GM10847 (cell line): ENCODE data around the gene SRRM3.

Experiments used
- POLR2A ChIP-seq: IDR thresholded peaks from 2 replicates; pipeline ENCODE4 v1.6.1; 2011; ENCODE audit not compliant: insufficient read length; ENCODE audit errors: extremely low read depth

Gene SRRM3

DNA sequence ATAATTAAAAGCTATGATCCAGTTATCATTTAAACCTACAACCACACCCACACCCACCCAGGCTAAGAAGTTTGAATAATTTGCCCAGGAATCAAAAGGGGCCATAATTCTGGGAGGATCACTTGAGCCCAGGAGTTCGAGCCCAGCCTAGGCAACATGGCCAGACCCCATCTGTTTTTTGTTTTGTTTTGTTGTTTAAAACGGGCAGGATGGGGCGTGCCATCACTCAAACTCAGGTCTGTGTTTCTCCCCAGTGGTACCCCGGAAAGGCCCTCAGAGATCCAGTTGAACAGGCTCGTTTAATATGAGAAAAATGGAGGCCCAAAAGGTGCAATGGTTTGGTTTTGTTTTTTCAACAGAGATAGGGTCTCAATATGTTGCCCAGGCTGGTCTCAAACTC is 124.1 kb downstream of the SRRM3 start:
- no peak for TF ChIP-seq POLR2A

DNA sequence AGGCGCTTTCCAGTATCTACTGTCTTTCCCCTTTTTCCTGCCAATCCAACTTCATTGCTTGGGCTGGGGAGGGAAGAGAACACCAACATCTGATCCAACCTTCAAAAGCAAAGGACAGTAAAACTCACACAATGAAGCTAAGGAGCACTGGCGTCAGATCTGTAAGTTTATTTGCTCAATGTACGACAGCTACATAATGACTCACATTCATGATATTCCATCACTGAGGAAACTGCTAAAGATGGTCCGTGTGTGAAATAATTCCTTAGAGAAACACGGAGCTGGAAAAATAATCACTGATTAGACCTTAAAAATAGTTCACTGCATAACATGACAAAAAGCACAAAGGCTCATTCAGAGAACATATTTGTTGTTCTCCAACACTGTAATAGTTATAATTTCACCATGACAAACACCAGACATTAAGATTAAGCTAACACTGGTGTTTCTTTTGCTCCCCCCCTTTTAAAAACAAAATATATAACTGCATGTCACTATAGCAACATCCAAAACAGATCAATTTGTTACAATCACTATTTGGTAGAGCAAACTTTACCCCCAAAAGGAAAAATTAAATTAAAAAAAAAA is 125.0 kb downstream of the SRRM3 start:
- no peak for TF ChIP-seq POLR2A

DNA sequence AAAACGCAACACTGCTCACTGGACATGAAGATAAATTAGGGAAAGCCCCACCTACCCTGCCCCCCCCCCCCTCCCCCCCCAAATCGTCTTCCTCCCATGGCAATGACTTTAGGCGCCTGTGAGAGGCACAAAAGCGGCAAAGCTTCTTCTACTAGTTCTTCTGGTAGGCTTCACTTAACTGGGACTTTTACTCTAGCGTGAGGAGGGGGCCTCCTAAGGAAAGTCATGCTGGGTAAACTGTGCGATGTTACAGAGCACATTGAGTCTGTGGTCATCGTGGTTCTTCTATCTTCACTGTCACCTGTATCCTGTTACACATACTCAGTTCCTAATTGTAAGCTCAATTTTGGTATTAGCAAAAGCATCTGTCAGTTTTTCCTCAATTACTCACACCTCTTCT is 125.9 kb downstream of the SRRM3 start:
- no peak for TF ChIP-seq POLR2A

DNA sequence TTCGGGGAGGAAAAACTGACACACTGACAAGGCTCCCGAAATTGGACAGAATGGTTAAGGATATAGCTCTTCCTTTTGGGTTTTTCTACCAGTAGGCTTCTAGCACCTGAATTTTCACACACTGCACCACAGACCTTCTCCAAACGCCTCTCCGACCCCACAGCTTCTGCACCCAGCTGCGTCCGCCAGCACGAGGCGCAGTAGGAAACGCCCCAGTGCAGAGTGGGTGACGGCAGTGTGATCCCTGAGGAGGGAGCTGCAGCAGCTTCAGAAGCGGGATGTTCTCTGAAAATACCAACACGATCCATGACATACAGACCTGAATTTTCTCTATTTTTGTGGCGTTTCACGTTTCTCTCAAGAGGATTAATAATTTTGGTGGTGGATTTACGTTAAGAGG is 126.7 kb downstream of the SRRM3 start:
- TF ChIP-seq POLR2A: no peak

DNA sequence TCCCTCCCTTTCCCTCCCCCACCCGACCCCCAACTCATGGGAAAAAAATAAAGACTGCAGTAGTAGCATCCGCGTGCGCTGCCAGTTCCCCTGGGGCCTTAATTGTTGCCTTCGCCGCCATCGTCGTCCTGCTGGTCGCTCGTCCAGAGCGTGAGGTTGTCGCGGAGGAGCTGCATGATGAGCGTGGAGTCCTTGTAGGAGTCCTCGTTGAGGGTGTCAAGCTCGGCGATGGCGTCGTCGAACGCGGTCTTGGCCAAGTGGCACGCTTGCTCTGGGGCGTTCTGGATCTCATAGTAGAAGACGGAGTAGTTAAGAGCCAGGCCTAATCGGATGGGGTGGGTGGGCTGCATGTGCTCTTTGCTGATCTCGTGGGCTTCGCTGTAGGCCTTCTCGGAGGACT is 127.8 kb downstream of the SRRM3 start:
- TF ChIP-seq POLR2A: no peak

DNA sequence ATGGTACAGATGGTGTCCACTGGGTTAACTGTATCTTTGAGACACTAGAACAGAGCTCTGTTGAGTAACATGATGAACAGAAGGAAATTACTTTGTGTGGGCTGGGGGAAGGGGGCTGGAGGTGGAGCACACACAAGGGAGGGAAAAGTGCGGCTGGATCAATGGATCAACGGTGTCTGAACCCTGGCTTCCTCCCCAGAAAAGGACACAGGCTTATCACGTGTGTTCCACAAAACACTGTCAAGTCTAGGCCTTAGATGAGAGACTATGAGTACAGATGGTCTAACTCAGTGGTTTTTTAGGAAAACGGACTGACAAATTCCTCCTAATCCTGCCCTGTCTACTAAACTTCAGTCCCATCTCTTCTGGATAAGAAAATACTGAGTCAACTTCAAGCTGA is 128.6 kb downstream of the SRRM3 start:
- TF ChIP-seq POLR2A: no peak

DNA sequence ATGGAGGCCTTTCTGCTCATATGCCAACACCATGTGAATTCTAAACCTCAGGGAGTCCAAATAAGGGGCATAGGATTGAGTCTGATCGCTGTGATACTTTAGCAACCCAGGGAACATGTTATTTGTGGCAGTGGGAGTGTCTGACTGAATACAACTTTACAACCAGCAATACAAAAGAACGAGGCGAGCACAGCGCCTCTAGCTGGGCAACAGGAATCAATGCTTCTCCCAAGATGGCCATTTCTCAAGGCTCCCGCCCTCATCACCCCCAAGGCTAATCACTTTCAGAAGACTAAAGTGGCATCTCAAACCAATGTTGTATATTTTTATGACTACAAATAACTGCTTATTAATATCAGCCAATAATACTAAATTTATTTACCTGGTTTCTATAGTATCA is 129.0 kb downstream of the SRRM3 start:
- TF ChIP-seq POLR2A: no peak

DNA sequence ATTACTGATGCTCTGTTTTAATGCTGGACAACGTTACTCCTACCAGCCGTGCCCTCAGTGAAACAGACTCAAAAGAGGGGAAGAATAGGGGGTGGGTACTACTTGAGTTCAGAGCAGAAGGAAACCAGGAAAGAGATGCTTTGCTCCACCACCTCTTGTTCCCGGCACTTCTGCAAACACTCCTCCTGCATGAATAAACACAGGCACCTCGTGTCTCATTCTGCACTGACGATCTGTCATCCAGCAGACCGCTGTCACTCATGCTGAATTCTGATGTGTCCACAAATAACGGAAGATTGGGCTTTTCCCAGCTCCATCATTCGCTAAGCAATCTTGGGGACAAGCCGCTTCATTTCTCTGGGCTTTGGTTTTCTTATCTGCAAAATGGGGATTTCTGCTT is 130.4 kb downstream of the SRRM3 start:
- TF ChIP-seq POLR2A: no peak

DNA sequence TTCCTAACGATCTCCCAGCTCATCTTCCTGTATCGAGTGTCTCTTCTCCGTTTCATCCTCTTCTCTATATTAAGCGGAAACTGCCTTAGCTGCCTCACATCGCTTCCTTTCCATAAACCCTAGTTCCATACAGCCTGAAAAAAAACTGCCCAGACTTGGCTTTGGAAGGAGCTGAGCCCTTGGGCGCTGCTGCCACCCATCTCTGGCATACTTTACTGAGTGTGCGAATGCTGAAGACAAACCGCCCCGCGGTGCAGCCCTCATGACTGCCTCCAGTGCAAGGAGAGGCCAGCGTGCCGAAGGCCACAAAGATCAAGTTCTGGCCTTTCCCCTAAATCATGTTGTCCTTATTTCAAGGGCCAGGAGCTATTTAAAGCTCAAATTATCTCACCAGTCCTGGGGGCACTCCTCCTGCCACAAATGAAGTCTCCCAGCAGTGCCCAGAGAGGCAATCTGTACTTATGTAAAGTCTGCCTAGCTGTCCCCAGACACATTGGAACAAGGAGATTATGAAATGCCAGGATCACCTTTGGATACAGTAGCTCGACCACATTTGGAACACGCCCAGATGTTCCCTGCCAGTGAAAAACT is 131.9 kb downstream of the SRRM3 start:
- TF ChIP-seq POLR2A: no peak

DNA sequence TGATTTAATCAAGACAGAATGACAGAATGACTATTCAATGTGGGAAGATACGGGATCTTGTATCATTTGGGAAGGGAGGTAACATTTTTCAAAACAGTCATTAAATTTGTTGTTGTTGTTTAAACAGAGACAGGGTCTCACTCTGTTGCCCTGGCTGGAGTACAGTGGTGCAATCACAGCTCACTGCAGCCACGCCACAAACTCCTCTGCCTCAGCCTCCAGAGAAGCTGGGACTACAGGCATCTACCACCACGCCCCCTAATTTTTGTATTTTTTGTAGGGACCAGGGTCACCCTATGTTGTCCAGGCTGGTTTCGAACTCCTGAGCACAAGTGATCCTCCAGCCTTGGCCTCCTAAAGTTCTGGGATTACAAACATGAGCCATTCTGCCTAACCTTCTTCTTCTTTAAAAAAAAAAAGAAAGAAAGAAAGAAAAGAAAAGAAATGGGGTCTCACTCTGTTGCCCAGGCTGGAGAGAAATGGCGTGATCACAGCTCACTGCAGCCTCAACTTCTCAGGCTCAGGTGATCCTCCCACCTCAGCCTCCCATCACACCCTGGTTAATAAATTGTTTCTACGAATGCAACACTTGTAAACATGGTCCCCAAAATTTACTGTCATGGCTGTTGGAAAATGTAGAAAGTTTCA is 132.7 kb downstream of the SRRM3 start:
- no peak for TF ChIP-seq POLR2A

DNA sequence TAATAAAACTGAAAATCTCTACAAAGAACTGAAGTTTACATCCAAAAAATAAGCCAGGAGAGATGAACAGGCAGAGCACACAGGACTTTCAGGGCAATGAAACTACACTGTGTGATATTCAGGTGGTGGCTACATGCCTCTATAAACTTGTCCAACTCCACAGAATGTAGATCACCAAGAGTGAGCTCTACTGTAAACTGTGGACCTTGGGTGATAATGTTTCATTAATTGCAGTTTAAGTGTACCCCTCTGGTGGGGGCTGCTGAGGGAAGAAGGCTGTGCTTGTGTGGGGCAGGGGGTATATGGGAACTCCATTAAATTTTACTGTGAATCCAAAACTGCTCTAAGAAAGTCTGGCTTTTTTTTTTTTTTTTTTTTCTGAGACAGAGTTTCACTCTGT is 134.4 kb downstream of the SRRM3 start:
- no peak for TF ChIP-seq POLR2A
